HCT116 (cell line): ENCODE results near the gene PTX4. TPM values are rescaled to one million over a fixed set of nuclear protein-coding genes. Genes with fewer than 3 reads are reported as not detected.

Experiments
- ATAC-seq: fragments of 200-7000 bp; cut with Tn5 transposase; 2 replicates; pipeline ENCODE4 v1.9.1; 2020; ENCODE audit warnings: mild to moderate bottlenecking, moderate library complexity
- BruUV-seq: library from RNA; stranded (reverse); fragments of 400-500 nt; replicated peaks from 2 replicates; lab custom pipeline; 2021; lab: Mats Ljungman, UMichigan
- CTCF ChIA-PET: fragments of 300-600 bp; sonication (Branson Sonifier 250); formaldehyde crosslinking; loops from one replicate; lab custom pipeline; 2021; ENCODE audit warnings: antibody characterized with exemption; lab: Charles Lee
- POLR2A ChIA-PET: fragments of 300-600, 350-600 bp; sonication (Branson Sonifier 250); formaldehyde crosslinking; loops from one replicate; lab custom pipeline; 2021; ENCODE audit warnings: antibody characterized with exemption; lab: Charles Lee
- RAD21 ChIA-PET, 2 experiments: fragments of 300-600 bp; sonication (Branson Sonifier 250); formaldehyde crosslinking; loops; one replicate each; lab custom pipeline; 2023; ENCODE audit warnings: low total read pairs in 2 of 2; ENCODE audit not compliant: uncharacterized antibody in 2 of 2, unreplicated experiment in 2 of 2, low non-redundant PET in 1 of 2; lab: Charles Lee
- DNase-seq: peaks from one replicate; pipeline ENCODE4 v3.0.0-alpha.2; 2010; ENCODE audit warnings: low read depth, low spot score
- H2AFZ ChIP-seq: fragments of 200-600 bp; shearing (Covaris generic), sonication (generic); 2 replicates; pipeline ENCODE4 v1.6.1; 2017; ENCODE audit warnings: low read depth, mixed run types, mixed read lengths, antibody characterized with exemption, low read length; ENCODE audit not compliant: poor library complexity, severe bottlenecking
- H3K27ac ChIP-seq: 2 replicates; pipeline ENCODE4 v1.5.1; 2012; ENCODE audit warnings: low read depth, low read length
- H3K27me3 ChIP-seq: fragments of 200-600 bp; sonication (generic); 2 replicates; pipeline ENCODE4 v1.6.1; 2016; ENCODE audit warnings: mixed run types, low read length, mixed read lengths; ENCODE audit not compliant: insufficient read depth
- H3K36me3 ChIP-seq, 2 experiments: fragments of 200-500 bp in 1 of 2; fragments of 200-600 bp in 1 of 2; sonication (Bioruptor generic) in 1 of 2; sonication (generic) in 1 of 2; 2 replicates each; pipeline versions ENCODE4 v1.5.1 to v1.6.1; 2014 to 2016; ENCODE audit warnings: low read length in 2 of 2, inconsistent platforms in 1 of 2, mixed read lengths in 1 of 2, mixed run types in 1 of 2; ENCODE audit not compliant: insufficient read depth in 2 of 2, control insufficient read depth in 1 of 2
- H3K4me1 ChIP-seq, 2 experiments: fragments of 200-600 bp in 1 of 2; sonication (generic) in 1 of 2; 2 replicates each; pipeline versions ENCODE4 v1.5.1 to v1.6.1; 2012 to 2017; ENCODE audit warnings: low read length in 2 of 2, inconsistent platforms in 1 of 2, mild to moderate bottlenecking in 1 of 2, mixed read lengths in 1 of 2, mixed run types in 1 of 2, moderate library complexity in 1 of 2; ENCODE audit not compliant: insufficient read depth in 2 of 2, control insufficient read depth in 1 of 2
- H3K4me2 ChIP-seq: fragments of 200-600 bp; sonication (generic); 2 replicates; pipeline ENCODE4 v1.6.1; 2017; ENCODE audit warnings: mixed run types, low read length, mixed read lengths
- H3K4me3 ChIP-seq, 2 experiments: fragments of 200-600 bp in 1 of 2; sonication (generic) in 1 of 2; replicated peaks in 1 of 2; 2 replicates each; pipeline ENCODE4 v1.5.1; 2011 to 2016; ENCODE audit warnings: low read length in 2 of 2, control low read depth in 1 of 2, low read depth in 1 of 2, mild to moderate bottlenecking in 1 of 2, mixed read lengths in 1 of 2, mixed run types in 1 of 2
- H3K79me2 ChIP-seq: fragments of 200-600 bp; sonication (generic); 2 replicates; pipeline ENCODE4 v1.6.1; 2017; ENCODE audit warnings: mild to moderate bottlenecking, mixed run types, low read length, moderate library complexity, mixed read lengths; ENCODE audit not compliant: insufficient read depth
- H3K9ac ChIP-seq: fragments of 200-600 bp; sonication (generic); 2 replicates; pipeline ENCODE4 v1.6.1; 2016; ENCODE audit warnings: low read length, mixed read lengths
- H3K9me2 ChIP-seq: fragments of 200-600 bp; sonication (generic), shearing (Covaris generic); 2 replicates; pipeline ENCODE4 v1.6.1; 2017; ENCODE audit warnings: mixed run types, mild to moderate bottlenecking, moderate library complexity; ENCODE audit not compliant: insufficient read depth
- H3K9me3 ChIP-seq, 2 experiments: fragments of 200-500 bp in 1 of 2; fragments of 200-600 bp in 1 of 2; sonication (Bioruptor generic) in 1 of 2; sonication (generic) in 1 of 2; 2 replicates each; pipeline ENCODE4 v1.6.1; 2014 to 2017; ENCODE audit warnings: low read length in 2 of 2, mixed read lengths in 2 of 2, inconsistent platforms in 1 of 2, low read depth in 1 of 2, mild to moderate bottlenecking in 1 of 2, mixed run types in 1 of 2, moderate library complexity in 1 of 2; ENCODE audit not compliant: control insufficient read depth in 1 of 2, insufficient read depth in 1 of 2
- H4K20me1 ChIP-seq: fragments of 200-600 bp; sonication (generic), shearing (Covaris generic); 2 replicates; pipeline ENCODE4 v1.6.1; 2017; ENCODE audit warnings: mixed run types, mild to moderate bottlenecking, moderate library complexity; ENCODE audit not compliant: insufficient read depth
- CBX3 ChIP-seq: IDR thresholded peaks from 2 replicates; pipeline ENCODE4 v1.6.1; 2012; ENCODE audit warnings: low read depth
- CEBPB ChIP-seq: IDR thresholded peaks from 2 replicates; pipeline ENCODE4 v1.6.1; 2012; ENCODE audit warnings: low read depth
- ELF1 ChIP-seq: IDR thresholded peaks from 2 replicates; pipeline ENCODE4 v1.6.1; 2012; ENCODE audit warnings: low read depth, borderline replicate concordance
- EZH2phosphoT487 ChIP-seq: fragments of 200-600 bp; IDR thresholded peaks from 2 replicates; pipeline ENCODE4 v1.6.1; 2018; ENCODE audit warnings: antibody characterized with exemption, borderline replicate concordance
- POLR2A ChIP-seq: IDR thresholded peaks from 2 replicates; pipeline ENCODE4 v1.7.0; 2011; ENCODE audit warnings: borderline replicate concordance; ENCODE audit not compliant: insufficient read depth, insufficient read length; ENCODE audit errors: extremely low read depth
- POLR2AphosphoS5 ChIP-seq: IDR thresholded peaks from 2 replicates; pipeline ENCODE4 v1.6.1; 2011; ENCODE audit warnings: mild to moderate bottlenecking, low read depth, low read length, moderate library complexity
- RAD21 ChIP-seq: IDR thresholded peaks from 2 replicates; pipeline ENCODE4 v1.6.1; 2012; ENCODE audit warnings: low read depth, mild to moderate bottlenecking
- SIN3A ChIP-seq: IDR thresholded peaks from 2 replicates; pipeline ENCODE4 v1.6.1; 2012; ENCODE audit warnings: low read depth
- TCF7L2 ChIP-seq: IDR thresholded peaks from 2 replicates; pipeline ENCODE4 v1.7.0; 2011; ENCODE audit warnings: borderline replicate concordance, inconsistent platforms; ENCODE audit not compliant: insufficient read depth, insufficient read length; ENCODE audit errors: extremely low read depth
- ZFX ChIP-seq: fragments of 450-650 bp; IDR thresholded peaks from 2 replicates; pipeline ENCODE4 v1.6.1; 2017
- ZNF274 ChIP-seq: fragments of 200-500 bp; sonication (Bioruptor generic); IDR thresholded peaks from 2 replicates; pipeline ENCODE4 v1.6.1; 2014; ENCODE audit warnings: mild to moderate bottlenecking, low read depth, low read length, inconsistent platforms
- intact Hi-C: fragments of 100-400 bp; cut with micrococcal nuclease; formaldehyde crosslinking; loops from 2 replicates; pipeline ENCODE4 v1.10.0; 2022
- total RNA-seq: library from RNA; stranded (reverse); gene quantifications from one replicate; pipeline ENCODE4 v1.2.1, GENCODE V29; 2021; ENCODE audit not compliant: unreplicated experiment
- TF ChIP-seq, protein P1 (sequence below): IDR thresholded peaks from 2 replicates; pipeline ENCODE4 v1.6.1; 2011; ENCODE audit warnings: mild to moderate bottlenecking, low read length, moderate library complexity; ENCODE audit not compliant: insufficient replicate concordance; ENCODE audit errors: extremely low read depth
- TF ChIP-seq, protein P2 (sequence below): IDR thresholded peaks from 2 replicates; pipeline ENCODE4 v1.6.1; 2012
- TF ChIP-seq, protein P3 (sequence below): IDR thresholded peaks from 2 replicates; pipeline ENCODE4 v1.6.1; 2012
- TF ChIP-seq, protein P4 (sequence below): IDR thresholded peaks from 2 replicates; pipeline ENCODE4 v1.6.1; 2012; ENCODE audit warnings: low read depth

PTX4 gene
- total RNA-seq, 1 experiment from 2014 or later: not detected

DNA sequence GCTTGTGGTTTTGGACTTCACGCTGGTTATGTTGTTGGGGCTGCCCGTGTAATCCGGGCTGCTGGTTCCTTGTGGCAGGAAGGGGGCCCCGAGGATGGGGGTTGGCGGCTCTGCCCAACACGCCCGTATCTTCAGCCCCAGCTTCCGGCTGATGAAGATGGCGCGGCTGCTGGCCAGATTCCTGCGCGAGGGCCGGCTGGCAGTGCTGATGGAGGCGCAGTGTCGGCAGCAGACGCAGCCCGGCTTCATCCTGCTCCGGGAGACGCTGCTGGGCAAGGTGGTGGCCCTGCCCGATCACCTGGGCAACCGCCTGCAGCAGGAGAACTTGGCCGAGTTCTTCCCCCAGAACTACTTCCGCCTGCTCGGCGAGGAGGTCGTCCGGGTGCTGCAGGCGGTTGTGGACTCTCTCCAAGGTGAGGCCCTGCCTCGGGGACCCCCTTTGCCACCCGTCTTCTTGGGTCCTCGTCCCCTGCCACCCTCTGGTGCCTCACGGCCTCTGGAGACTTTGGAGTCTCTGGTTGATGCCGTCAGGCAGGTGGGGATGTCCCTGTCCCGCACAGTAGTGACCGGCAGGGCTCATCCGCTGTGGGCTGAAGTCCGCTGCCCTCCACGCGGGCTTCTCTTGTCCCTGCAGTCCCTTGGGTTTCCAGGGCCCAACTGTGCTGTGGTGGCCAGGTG lies 6.6 kb upstream of the PTX4 start (continued):
- TF ChIP-seq, protein P1, sequence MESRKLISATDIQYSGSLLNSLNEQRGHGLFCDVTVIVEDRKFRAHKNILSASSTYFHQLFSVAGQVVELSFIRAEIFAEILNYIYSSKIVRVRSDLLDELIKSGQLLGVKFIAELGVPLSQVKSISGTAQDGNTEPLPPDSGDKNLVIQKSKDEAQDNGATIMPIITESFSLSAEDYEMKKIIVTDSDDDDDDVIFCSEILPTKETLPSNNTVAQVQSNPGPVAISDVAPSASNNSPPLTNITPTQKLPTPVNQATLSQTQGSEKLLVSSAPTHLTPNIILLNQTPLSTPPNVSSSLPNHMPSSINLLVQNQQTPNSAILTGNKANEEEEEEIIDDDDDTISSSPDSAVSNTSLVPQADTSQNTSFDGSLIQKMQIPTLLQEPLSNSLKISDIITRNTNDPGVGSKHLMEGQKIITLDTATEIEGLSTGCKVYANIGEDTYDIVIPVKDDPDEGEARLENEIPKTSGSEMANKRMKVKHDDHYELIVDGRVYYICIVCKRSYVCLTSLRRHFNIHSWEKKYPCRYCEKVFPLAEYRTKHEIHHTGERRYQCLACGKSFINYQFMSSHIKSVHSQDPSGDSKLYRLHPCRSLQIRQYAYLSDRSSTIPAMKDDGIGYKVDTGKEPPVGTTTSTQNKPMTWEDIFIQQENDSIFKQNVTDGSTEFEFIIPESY: no peak
- no peak for TF ChIP-seq CBX3
- TF ChIP-seq, protein P2, sequence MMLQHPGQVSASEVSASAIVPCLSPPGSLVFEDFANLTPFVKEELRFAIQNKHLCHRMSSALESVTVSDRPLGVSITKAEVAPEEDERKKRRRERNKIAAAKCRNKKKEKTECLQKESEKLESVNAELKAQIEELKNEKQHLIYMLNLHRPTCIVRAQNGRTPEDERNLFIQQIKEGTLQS: no peak

DNA sequence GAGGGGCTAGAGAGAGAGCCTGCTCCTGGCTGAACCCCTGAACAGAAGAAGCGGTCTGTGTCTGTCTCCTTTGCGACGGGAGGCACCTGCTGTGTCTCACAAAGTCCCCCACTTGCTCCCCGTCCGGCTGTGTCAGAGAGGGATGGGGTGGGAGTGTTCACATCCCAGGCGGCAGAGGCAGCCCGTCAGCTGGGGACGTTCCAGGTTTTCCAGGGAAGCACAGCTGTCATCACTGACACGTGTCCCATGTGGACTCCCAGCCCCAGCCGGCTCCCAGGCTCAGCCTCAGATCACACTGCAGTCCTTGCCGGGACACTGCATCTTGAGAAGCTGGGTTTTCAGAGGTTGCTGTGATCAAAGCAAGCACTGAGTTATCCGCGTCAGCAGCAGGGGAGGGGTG lies 6.0 kb upstream of the PTX4 start:
- Histone ChIP-seq H3K4me1 (peaks cover 10 to 17% of the 10 kb centered on the region in 2 experiments), H3K9ac (peak overlapping the region; percentile 96; the same call in 1 of the 2 replicates), H3K27ac (peak overlapping the region; percentile 65; the same call in 1 of the 2 replicates), H3K27me3 (no peaks in the 10 kb centered on the region), H3K79me2 (peaks cover 38% of the 10 kb centered on the region), H3K9me2 (no peaks in the 10 kb centered on the region), H3K4me3 (peak overlapping the region; percentile 86 to 91; a peak in 3 of 4 replicates), H3K4me2 (peak overlapping the region; percentile 95), H3K9me3 (no peaks in the 10 kb centered on the region), H3K36me3 (peaks cover 2 to 30% of the 10 kb centered on the region in 2 experiments; a peak in 3 of 4 replicates), H2AFZ (no peak overlapping the region), H4K20me1 (no peaks in the 10 kb centered on the region)
- POLR2A ChIA-PET: no interaction called here
- CTCF ChIA-PET: no interaction called here
- RAD21 ChIA-PET: no interaction called here
- DNase-seq (no peak), ATAC-seq (no peak)
- intact Hi-C loops: no loop called here
- BruUV-seq: no TSS peak
- TF ChIP-seq, protein P3, sequence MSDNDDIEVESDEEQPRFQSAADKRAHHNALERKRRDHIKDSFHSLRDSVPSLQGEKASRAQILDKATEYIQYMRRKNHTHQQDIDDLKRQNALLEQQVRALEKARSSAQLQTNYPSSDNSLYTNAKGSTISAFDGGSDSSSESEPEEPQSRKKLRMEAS: no peak
- TF ChIP-seq SIN3A (no peak), ELF1 (no peak), POLR2A (no peak), ZNF274 (no peak), EZH2phosphoT487 (no peak), TCF7L2 (no peak), POLR2AphosphoS5 (no peak), RAD21 (no peak), ZFX (no peak), CEBPB (no peak)
- TF ChIP-seq, protein P1: no peak
- TF ChIP-seq, protein P4, sequence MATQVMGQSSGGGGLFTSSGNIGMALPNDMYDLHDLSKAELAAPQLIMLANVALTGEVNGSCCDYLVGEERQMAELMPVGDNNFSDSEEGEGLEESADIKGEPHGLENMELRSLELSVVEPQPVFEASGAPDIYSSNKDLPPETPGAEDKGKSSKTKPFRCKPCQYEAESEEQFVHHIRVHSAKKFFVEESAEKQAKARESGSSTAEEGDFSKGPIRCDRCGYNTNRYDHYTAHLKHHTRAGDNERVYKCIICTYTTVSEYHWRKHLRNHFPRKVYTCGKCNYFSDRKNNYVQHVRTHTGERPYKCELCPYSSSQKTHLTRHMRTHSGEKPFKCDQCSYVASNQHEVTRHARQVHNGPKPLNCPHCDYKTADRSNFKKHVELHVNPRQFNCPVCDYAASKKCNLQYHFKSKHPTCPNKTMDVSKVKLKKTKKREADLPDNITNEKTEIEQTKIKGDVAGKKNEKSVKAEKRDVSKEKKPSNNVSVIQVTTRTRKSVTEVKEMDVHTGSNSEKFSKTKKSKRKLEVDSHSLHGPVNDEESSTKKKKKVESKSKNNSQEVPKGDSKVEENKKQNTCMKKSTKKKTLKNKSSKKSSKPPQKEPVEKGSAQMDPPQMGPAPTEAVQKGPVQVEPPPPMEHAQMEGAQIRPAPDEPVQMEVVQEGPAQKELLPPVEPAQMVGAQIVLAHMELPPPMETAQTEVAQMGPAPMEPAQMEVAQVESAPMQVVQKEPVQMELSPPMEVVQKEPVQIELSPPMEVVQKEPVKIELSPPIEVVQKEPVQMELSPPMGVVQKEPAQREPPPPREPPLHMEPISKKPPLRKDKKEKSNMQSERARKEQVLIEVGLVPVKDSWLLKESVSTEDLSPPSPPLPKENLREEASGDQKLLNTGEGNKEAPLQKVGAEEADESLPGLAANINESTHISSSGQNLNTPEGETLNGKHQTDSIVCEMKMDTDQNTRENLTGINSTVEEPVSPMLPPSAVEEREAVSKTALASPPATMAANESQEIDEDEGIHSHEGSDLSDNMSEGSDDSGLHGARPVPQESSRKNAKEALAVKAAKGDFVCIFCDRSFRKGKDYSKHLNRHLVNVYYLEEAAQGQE: no peak
- TF ChIP-seq, protein P2: no peak
